Measurements from ENCODE around the gene IL15RA.
"Not testable (repeated sequence)": the region's sequence is repeated elsewhere in the genome, so short reads cannot be mapped to it uniquely, and the experiment has no call there.

The IL15RA gene

GRCh38 chr10:5949009-5949759 lies 28.2 kb downstream of the IL15RA start:
- DNase-seq (ENCODE audit: low read depth): no peak

- no peak for DNase-seq (ENCODE audit: low read depth)
These were observed 29.1 kb downstream of the IL15RA start for GRCh38 chr10:5948208-5948585.

GRCh38 chr10:5947471-5948207 lies 29.7 kb downstream of the IL15RA start:
- no peak for DNase-seq (ENCODE audit: low read depth)

GRCh38 chr10:5946786-5947185 lies 30.6 kb downstream of the IL15RA start:
- no peak for DNase-seq (ENCODE audit: low read depth)

- DNase-seq (ENCODE audit: low read depth): not testable (repeated sequence)
These were observed 30.9 kb downstream of the IL15RA start for GRCh38 chr10:5946419-5946775.

GRCh38 chr10:5945561-5946418 lies 31.6 kb downstream of the IL15RA start:
- no peak for DNase-seq (ENCODE audit: low read depth)

- DNase-seq (ENCODE audit: low read depth): no peak
These were observed 32.2 kb downstream of the IL15RA start for GRCh38 chr10:5945190-5945509.

- DNase-seq (ENCODE audit: low read depth): no peak
These were observed 32.8 kb downstream of the IL15RA start for GRCh38 chr10:5944389-5945189.

GRCh38 chr10:5943536-5943935 lies 33.8 kb downstream of the IL15RA start:
- DNase-seq (ENCODE audit: low read depth): no peak

GRCh38 chr10:5942474-5942873 lies 34.9 kb downstream of the IL15RA start:
- DNase-seq (ENCODE audit: low read depth): no peak

GRCh38 chr10:5942001-5942400 lies 35.3 kb downstream of the IL15RA start:
- DNase-seq (ENCODE audit: low read depth): no peak

GRCh38 chr10:5941579-5941978 lies 35.8 kb downstream of the IL15RA start:
- DNase-seq (ENCODE audit: low read depth): no peak

GRCh38 chr10:5940807-5941218 lies 36.5 kb downstream of the IL15RA start:
- no peak for DNase-seq (ENCODE audit: low read depth)

GRCh38 chr10:5938291-5938690 lies 39.1 kb downstream of the IL15RA start:
- DNase-seq (ENCODE audit: low read depth): no peak

GRCh38 chr10:5937016-5937415 lies 40.3 kb downstream of the IL15RA start:
- no peak for DNase-seq (ENCODE audit: low read depth)

- DNase-seq (ENCODE audit: low read depth): no peak
These were observed 41.7 kb downstream of the IL15RA start for GRCh38 chr10:5935628-5936027.

- DNase-seq (ENCODE audit: low read depth): no peak
These were observed 43.3 kb downstream of the IL15RA start for GRCh38 chr10:5933909-5934546.

- no peak for DNase-seq (ENCODE audit: low read depth)
These were observed 45.0 kb downstream of the IL15RA start for GRCh38 chr10:5932345-5932744.

- no peak for DNase-seq (ENCODE audit: low read depth)
These were observed 47.1 kb downstream of the IL15RA start for GRCh38 chr10:5930272-5930671.

GRCh38 chr10:5929442-5929841 lies 47.9 kb downstream of the IL15RA start:
- DNase-seq (ENCODE audit: low read depth): no peak

- DNase-seq (ENCODE audit: low read depth): no peak
These were observed 50.0 kb downstream of the IL15RA start for GRCh38 chr10:5927306-5927705.

GRCh38 chr10:5924889-5925288 lies 52.5 kb downstream of the IL15RA start:
- no peak for DNase-seq (ENCODE audit: low read depth)

Data from T-helper 22 cell (primary cell).